ENCODE data around the gene ZNF358.

Gene ZNF358

GRCh38 chr19:7522072-7522922, 6.4 kb downstream of the ZNF358 start, which contains the start of gene MCOLN1:
Gene MCOLN1, plus strand, starts transcription at chr19:7522624. Its CDS starts 127 bp downstream, at chr19:7522751.
- TF ChIP-seq, protein P1, sequence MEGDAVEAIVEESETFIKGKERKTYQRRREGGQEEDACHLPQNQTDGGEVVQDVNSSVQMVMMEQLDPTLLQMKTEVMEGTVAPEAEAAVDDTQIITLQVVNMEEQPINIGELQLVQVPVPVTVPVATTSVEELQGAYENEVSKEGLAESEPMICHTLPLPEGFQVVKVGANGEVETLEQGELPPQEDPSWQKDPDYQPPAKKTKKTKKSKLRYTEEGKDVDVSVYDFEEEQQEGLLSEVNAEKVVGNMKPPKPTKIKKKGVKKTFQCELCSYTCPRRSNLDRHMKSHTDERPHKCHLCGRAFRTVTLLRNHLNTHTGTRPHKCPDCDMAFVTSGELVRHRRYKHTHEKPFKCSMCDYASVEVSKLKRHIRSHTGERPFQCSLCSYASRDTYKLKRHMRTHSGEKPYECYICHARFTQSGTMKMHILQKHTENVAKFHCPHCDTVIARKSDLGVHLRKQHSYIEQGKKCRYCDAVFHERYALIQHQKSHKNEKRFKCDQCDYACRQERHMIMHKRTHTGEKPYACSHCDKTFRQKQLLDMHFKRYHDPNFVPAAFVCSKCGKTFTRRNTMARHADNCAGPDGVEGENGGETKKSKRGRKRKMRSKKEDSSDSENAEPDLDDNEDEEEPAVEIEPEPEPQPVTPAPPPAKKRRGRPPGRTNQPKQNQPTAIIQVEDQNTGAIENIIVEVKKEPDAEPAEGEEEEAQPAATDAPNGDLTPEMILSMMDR (IDR thresholded peaks at IDR 0.05; ENCODE audit: low read depth, low read length): no peak
- peak within 1 kb of the TSS; percentile 81 for H3K4me3 ChIP-seq (ENCODE audit: low read depth, low read length)

- TF ChIP-seq, protein P1 (IDR thresholded peaks at IDR 0.05; ENCODE audit: low read depth, low read length): no peak
Observed at GRCh38 chr19:7522923-7523667, 7.2 kb downstream of the ZNF358 start.

GRCh38 chr19:7524523-7524922, 8.6 kb downstream of the ZNF358 start:
- TF ChIP-seq, protein P1 (IDR thresholded peaks at IDR 0.05; ENCODE audit: low read depth, low read length): no peak
- H3K4me3 ChIP-seq (ENCODE audit: low read depth, low read length): no peak overlapping the region

More at GRCh38 chr19:7522923-7523667, 7.2 kb downstream of the ZNF358 start:
- H3K4me3 ChIP-seq (ENCODE audit: low read depth, low read length): peak overlapping the region; percentile 81

DNA sequence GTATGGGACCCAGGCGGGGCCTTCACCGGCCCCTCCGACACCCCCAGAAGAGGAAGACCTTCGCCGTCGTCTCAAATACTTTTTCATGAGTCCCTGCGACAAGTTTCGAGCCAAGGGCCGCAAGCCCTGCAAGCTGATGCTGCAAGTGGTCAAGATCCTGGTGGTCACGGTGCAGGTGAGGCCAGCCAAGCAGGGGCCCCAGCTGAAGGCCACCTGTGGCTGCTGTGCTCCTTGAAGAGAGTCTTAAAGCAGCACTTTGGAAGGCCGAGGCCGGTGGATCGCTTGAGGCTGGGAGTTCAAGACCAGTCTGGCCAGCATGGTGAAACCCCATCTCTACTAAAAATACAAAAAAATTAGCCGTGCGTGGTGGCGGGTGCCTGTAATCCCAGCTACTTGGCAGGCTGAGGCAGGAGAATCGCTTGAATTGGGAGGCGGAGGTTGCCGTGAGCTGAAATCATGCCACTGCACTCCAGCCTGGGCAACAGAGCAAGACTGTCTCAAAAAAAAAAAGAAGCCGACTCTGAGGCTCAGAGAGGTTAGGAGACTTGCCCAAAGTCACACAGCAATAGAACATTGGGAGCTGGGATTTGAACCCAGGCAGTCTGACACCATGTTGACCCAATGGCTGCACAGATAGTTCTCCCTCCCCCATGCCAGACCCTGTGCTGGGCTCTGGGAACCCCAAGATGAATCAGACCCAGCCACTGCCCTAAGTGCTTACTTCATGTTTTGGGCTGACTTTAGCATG, 9.3 kb downstream of the ZNF358 start:
- TF ChIP-seq, protein P1 (IDR thresholded peaks at IDR 0.05; ENCODE audit: low read depth, low read length): no peak

DNA sequence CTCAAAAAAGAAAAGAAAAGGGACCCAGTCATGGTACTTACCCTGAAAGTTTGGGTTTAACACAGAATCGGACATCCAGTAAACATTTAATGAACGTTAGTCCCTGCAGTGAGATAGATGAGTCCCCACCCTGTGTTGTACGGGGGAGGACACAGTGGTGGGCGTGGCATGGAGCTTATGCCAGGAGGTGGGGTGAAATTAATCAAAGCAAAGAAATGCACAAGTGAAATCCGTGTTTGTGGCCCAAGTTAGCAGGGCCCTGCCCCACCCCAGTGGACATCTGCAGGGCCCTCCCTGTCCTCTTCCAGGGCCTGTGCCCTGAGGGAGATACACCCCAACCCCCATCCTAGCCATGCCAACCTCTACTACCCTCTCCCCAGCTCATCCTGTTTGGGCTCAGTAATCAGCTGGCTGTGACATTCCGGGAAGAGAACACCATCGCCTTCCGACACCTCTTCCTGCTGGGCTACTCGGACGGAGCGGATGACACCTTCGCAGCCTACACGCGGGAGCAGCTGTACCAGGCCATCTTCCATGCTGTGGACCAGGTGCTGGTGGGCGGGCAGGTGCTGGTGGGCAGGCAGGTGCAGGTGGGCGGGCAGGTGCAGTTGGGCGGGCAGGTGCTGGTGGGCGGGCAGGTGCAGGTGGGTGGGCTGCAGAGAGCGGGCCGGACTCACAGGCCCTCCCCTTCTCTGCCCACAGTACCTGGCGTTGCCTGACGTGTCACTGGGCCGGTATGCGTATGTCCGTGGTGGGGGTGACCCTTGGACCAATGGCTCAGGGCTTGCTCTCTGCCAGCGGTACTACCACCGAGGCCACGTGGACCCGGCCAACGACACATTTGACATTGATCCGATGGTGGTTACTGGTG, 10.4 kb downstream of the ZNF358 start:
- TF ChIP-seq, protein P1 (IDR thresholded peaks at IDR 0.05; ENCODE audit: low read depth, low read length): no peak
- no peak overlapping the region for H3K4me3 ChIP-seq (ENCODE audit: low read depth, low read length)

More for the DNA sequence above, 9.3 kb downstream of the ZNF358 start:
- no peak overlapping the region for H3K4me3 ChIP-seq (ENCODE audit: low read depth, low read length)

- H3K4me3 ChIP-seq (ENCODE audit: low read depth, low read length): no peak overlapping the region
- TF ChIP-seq, protein P1 (IDR thresholded peaks at IDR 0.05; ENCODE audit: low read depth, low read length): no peak
Observed at GRCh38 chr19:7527516-7528191, 11.8 kb downstream of the ZNF358 start.

Measured in WI38 (cell line).